ENCODE data around the gene AUTS2. TPM values are rescaled to one million over a fixed set of nuclear protein-coding genes. Genes with fewer than 3 reads are reported as not detected.
A peak's percentile ranks its signal among the peaks of the same experiment; 100 is the strongest.

Gene AUTS2
- total and polyA plus RNA-seq, 4 donors, result 4.9 to 24.4 (median 7.0) TPM

DNA sequence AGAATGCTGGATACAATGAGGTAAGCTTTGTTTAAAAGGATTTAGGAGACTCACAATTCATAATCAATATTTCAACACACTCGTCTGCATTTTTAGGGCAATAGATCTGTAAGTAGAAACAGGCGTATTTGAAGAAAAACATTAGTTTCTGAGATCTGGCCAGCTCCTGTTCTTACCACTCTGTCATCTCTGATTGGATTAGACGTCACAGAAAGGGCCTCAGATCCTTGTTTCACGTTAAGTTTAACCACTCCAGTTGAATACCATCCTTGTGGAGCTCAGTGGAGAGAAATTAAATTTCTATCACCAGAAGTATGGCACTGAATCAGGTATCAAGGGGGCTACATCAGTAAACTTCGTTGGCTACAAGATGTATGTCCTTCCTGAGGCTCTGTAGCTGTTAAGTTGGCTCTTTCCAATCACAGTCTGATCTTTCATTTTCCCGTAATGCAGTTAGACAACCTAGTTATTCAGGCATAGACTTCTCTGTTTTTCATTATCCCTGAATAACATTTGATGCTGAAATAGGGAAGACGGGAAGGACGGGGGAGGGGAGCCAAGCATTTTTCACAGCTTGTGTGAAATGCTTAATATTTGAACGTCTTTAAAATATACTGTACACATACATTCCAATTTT is 874.4 kb downstream of the AUTS2 start:
- H3K4me1 ChIP-seq (ENCODE audit: control insufficient read depth in 4 of 4, insufficient read depth in 4 of 4, low read length in 3 of 4), result peaks cover 6 to 44% (median 34%) of the 10 kb centered on the region in 4 donors
- 88% methylated on average over 9 of the region's 9 CpGs for WGBS
- H3K9ac ChIP-seq (ENCODE audit: low read depth in 1 of 2, low read length in 2 of 2), result no peak overlapping the region
- DNase-seq (ENCODE audit: low spot score), result no peak
- no peaks in the 10 kb centered on the region for H3K36me3 ChIP-seq (ENCODE audit: control insufficient read depth in 4 of 4, insufficient read depth in 3 of 4, low read depth in 1 of 4, low read length in 3 of 4)
- TF ChIP-seq HNF4G (IDR thresholded peaks at IDR 0.05) (no peak), FOXA2 (IDR thresholded peaks at IDR 0.05) (no peak), YY1 (IDR thresholded peaks at IDR 0.05) (no peak)
- TF ChIP-seq, protein P1, sequence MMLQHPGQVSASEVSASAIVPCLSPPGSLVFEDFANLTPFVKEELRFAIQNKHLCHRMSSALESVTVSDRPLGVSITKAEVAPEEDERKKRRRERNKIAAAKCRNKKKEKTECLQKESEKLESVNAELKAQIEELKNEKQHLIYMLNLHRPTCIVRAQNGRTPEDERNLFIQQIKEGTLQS (IDR thresholded peaks at IDR 0.05), result no peak
- H3K9me3 ChIP-seq (ENCODE audit: control insufficient read depth in 4 of 4, low read length in 3 of 4), result no peaks in the 10 kb centered on the region
- H3K27ac ChIP-seq (ENCODE audit: low read depth in 1 of 2, low read length in 2 of 2), result no peak overlapping the region
- H3K27me3 ChIP-seq (ENCODE audit: control insufficient read depth in 4 of 4, insufficient read depth in 4 of 4, low read length in 3 of 4), result no peaks in the 10 kb centered on the region
- H3K4me3 ChIP-seq (ENCODE audit: low read depth in 1 of 3, low read length in 3 of 3), result no peak overlapping the region

DNA sequence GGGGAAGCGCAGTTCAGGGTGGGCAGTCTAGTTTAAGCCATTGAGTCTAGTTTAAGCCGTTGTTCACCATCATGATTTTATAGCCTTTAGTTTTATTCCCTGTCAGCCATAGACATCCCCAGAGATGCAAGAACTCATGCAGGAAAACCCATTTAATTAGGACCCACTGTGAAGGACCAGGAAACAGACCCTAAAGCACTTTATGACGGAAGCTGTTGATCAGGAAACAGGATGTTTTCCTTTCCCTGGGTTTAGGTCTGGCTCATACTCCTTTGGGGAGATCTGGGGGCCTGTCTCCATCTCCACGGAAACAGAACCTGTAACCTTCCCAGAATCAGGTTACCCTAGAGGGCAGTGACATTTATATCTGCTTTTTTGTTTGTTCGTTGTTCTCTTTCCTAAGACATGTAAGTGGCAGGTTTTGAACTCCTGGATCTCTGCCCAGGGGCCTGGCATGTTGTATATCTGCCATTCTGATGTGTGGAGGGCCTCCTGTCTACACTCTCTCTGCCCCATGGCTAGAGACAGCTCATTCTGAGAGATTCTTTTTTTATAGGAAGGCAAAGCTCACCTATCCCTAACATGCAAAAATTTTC is 876.5 kb downstream of the AUTS2 start:
- no peaks in the 10 kb centered on the region for H3K27me3 ChIP-seq (ENCODE audit: control insufficient read depth in 4 of 4, insufficient read depth in 4 of 4, low read length in 3 of 4)
- no peak overlapping the region for H3K4me3 ChIP-seq (ENCODE audit: low read depth in 1 of 3, low read length in 3 of 3)
- no peak for DNase-seq (ENCODE audit: low spot score)
- no peaks in the 10 kb centered on the region for H3K36me3 ChIP-seq (ENCODE audit: control insufficient read depth in 4 of 4, insufficient read depth in 3 of 4, low read depth in 1 of 4, low read length in 3 of 4)
- WGBS, result 45% methylated on average over 5 of the region's 5 CpGs
- no peak overlapping the region for H3K9ac ChIP-seq (ENCODE audit: low read depth in 1 of 2, low read length in 2 of 2)
- peak overlapping the region; percentile 2 to 71 for H3K27ac ChIP-seq (ENCODE audit: low read depth in 1 of 2, low read length in 2 of 2)
- TF ChIP-seq, protein P2, sequence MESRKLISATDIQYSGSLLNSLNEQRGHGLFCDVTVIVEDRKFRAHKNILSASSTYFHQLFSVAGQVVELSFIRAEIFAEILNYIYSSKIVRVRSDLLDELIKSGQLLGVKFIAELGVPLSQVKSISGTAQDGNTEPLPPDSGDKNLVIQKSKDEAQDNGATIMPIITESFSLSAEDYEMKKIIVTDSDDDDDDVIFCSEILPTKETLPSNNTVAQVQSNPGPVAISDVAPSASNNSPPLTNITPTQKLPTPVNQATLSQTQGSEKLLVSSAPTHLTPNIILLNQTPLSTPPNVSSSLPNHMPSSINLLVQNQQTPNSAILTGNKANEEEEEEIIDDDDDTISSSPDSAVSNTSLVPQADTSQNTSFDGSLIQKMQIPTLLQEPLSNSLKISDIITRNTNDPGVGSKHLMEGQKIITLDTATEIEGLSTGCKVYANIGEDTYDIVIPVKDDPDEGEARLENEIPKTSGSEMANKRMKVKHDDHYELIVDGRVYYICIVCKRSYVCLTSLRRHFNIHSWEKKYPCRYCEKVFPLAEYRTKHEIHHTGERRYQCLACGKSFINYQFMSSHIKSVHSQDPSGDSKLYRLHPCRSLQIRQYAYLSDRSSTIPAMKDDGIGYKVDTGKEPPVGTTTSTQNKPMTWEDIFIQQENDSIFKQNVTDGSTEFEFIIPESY (IDR thresholded peaks at IDR 0.05), result no peak
- TF ChIP-seq FOXA2 (IDR thresholded peaks at IDR 0.05), result peak; percentile 41
- peak; percentile 51 for TF ChIP-seq HNF4G (IDR thresholded peaks at IDR 0.05)
- TF ChIP-seq EGR1 (IDR thresholded peaks at IDR 0.05; ENCODE audit: low read depth in 2 of 2), result peak in 1 of 2 donors; percentile 41
- TF ChIP-seq, protein P3, sequence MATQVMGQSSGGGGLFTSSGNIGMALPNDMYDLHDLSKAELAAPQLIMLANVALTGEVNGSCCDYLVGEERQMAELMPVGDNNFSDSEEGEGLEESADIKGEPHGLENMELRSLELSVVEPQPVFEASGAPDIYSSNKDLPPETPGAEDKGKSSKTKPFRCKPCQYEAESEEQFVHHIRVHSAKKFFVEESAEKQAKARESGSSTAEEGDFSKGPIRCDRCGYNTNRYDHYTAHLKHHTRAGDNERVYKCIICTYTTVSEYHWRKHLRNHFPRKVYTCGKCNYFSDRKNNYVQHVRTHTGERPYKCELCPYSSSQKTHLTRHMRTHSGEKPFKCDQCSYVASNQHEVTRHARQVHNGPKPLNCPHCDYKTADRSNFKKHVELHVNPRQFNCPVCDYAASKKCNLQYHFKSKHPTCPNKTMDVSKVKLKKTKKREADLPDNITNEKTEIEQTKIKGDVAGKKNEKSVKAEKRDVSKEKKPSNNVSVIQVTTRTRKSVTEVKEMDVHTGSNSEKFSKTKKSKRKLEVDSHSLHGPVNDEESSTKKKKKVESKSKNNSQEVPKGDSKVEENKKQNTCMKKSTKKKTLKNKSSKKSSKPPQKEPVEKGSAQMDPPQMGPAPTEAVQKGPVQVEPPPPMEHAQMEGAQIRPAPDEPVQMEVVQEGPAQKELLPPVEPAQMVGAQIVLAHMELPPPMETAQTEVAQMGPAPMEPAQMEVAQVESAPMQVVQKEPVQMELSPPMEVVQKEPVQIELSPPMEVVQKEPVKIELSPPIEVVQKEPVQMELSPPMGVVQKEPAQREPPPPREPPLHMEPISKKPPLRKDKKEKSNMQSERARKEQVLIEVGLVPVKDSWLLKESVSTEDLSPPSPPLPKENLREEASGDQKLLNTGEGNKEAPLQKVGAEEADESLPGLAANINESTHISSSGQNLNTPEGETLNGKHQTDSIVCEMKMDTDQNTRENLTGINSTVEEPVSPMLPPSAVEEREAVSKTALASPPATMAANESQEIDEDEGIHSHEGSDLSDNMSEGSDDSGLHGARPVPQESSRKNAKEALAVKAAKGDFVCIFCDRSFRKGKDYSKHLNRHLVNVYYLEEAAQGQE (IDR thresholded peaks at IDR 0.05), result no peak
- peak; percentile 52 to 67 for TF ChIP-seq RAD21 (IDR thresholded peaks at IDR 0.05)
- peak; percentile 90 for TF ChIP-seq SP1 (IDR thresholded peaks at IDR 0.05)
- TF ChIP-seq, protein P4, sequence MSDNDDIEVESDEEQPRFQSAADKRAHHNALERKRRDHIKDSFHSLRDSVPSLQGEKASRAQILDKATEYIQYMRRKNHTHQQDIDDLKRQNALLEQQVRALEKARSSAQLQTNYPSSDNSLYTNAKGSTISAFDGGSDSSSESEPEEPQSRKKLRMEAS (IDR thresholded peaks at IDR 0.05), result peak; percentile 78
- no peak for TF ChIP-seq TAF1 (conservative IDR thresholded peaks at IDR 0.05)
- TF ChIP-seq GABPA (IDR thresholded peaks at IDR 0.05 in 1 of 2, conservative IDR thresholded peaks at IDR 0.05 in 1 of 2), result peak; percentile 24 to 37
- TF ChIP-seq, protein P5, sequence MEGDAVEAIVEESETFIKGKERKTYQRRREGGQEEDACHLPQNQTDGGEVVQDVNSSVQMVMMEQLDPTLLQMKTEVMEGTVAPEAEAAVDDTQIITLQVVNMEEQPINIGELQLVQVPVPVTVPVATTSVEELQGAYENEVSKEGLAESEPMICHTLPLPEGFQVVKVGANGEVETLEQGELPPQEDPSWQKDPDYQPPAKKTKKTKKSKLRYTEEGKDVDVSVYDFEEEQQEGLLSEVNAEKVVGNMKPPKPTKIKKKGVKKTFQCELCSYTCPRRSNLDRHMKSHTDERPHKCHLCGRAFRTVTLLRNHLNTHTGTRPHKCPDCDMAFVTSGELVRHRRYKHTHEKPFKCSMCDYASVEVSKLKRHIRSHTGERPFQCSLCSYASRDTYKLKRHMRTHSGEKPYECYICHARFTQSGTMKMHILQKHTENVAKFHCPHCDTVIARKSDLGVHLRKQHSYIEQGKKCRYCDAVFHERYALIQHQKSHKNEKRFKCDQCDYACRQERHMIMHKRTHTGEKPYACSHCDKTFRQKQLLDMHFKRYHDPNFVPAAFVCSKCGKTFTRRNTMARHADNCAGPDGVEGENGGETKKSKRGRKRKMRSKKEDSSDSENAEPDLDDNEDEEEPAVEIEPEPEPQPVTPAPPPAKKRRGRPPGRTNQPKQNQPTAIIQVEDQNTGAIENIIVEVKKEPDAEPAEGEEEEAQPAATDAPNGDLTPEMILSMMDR (IDR thresholded peaks at IDR 0.05; ENCODE audit: low read depth, low read length, missing input control), result no peak
- peak; percentile 80 to 90 for TF ChIP-seq HNF4A (conservative IDR thresholded peaks at IDR 0.05)
- TF ChIP-seq JUND (IDR thresholded peaks at IDR 0.05), result peak; percentile 65 to 71
- TF ChIP-seq, protein P1 (IDR thresholded peaks at IDR 0.05), result peak; percentile 82
- peak; percentile 100 for TF ChIP-seq RXRA (IDR thresholded peaks at IDR 0.05)
- peak; percentile 17 for TF ChIP-seq FOXA1 (IDR thresholded peaks at IDR 0.05)
- TF ChIP-seq NR2F2 (IDR thresholded peaks at IDR 0.05), result no peak
- peak; percentile 77 for TF ChIP-seq YY1 (IDR thresholded peaks at IDR 0.05)
- H3K4me1 ChIP-seq (ENCODE audit: control insufficient read depth in 4 of 4, insufficient read depth in 4 of 4, low read length in 3 of 4), result peaks cover 6 to 44% (median 36%) of the 10 kb centered on the region in 4 donors
- no peaks in the 10 kb centered on the region for H3K9me3 ChIP-seq (ENCODE audit: control insufficient read depth in 4 of 4, low read length in 3 of 4)
